Measurements from ENCODE around the gene HNF1B. TPM values are rescaled to one million over a fixed set of nuclear protein-coding genes. Genes with fewer than 3 reads are reported as not detected.

The HNF1B gene
- total RNA-seq, 2 experiments from 2014 or later = not detected

- H4K20me1 ChIP-seq (ENCODE audit: insufficient read depth, low read length) = no peaks in the 10 kb centered on the region
- no peaks in the 10 kb centered on the region for H3K36me3 ChIP-seq (ENCODE audit: insufficient read depth, low read length)
- TF ChIP-seq CTCF (conservative IDR thresholded peaks at IDR 0.05; ENCODE audit: low read length) = no peak
- TF ChIP-seq EZH2phosphoT487 (IDR thresholded peaks at IDR 0.05; ENCODE audit: borderline replicate concordance, low read depth, low read length) = no peak
- H3K27ac ChIP-seq (ENCODE audit: low read depth, low read length, poor library complexity, severe bottlenecking) = no peak overlapping the region
- H3K4me2 ChIP-seq (ENCODE audit: low read length) = no peak overlapping the region
- no peak for DNase-seq (ENCODE audit: low spot score)
- POLR2A ChIA-PET = no interaction called here
- H3K4me1 ChIP-seq (ENCODE audit: insufficient read depth, low read length, poor library complexity, severe bottlenecking) = no peaks in the 10 kb centered on the region
- H2AFZ ChIP-seq (ENCODE audit: low read length) = no peak overlapping the region
- CTCF ChIA-PET (ENCODE audit: unreplicated experiment) = no interaction called here
- no peaks in the 10 kb centered on the region for H3K9me2 ChIP-seq (ENCODE audit: insufficient read depth, low read length)
- intact Hi-C loops (cut with micrococcal nuclease; ENCODE audit: unreplicated experiment) = no loop called here
- no TSS peak for BruUV-seq (replicated peaks)
- H3K9me3 ChIP-seq (ENCODE audit: low read length) = no peaks in the 10 kb centered on the region
- H3K79me2 ChIP-seq (ENCODE audit: insufficient read depth, low read depth, low read length) = no peaks in the 10 kb centered on the region
- H3K4me3 ChIP-seq (ENCODE audit: low read depth, low read length, poor library complexity, severe bottlenecking) = no peak overlapping the region
Observed at GRCh38 chr17:37745801-37746426, 1.1 kb upstream of the HNF1B start.

GRCh38 chr17:37744633-37744927 is 279 bp downstream of the HNF1B start:
- no peak for TF ChIP-seq EZH2phosphoT487 (IDR thresholded peaks at IDR 0.05; ENCODE audit: borderline replicate concordance, low read depth, low read length)
- no peak for TF ChIP-seq CTCF (conservative IDR thresholded peaks at IDR 0.05; ENCODE audit: low read length)
- Histone ChIP-seq H3K79me2 (ENCODE audit: insufficient read depth, low read depth, low read length) (no peaks in the 10 kb centered on the region), H3K36me3 (ENCODE audit: insufficient read depth, low read length) (no peaks in the 10 kb centered on the region), H3K4me1 (ENCODE audit: insufficient read depth, low read length, poor library complexity, severe bottlenecking) (no peaks in the 10 kb centered on the region), H4K20me1 (ENCODE audit: insufficient read depth, low read length) (no peaks in the 10 kb centered on the region), H3K4me2 (ENCODE audit: low read length) (no peak overlapping the region), H3K27ac (ENCODE audit: low read depth, low read length, poor library complexity, severe bottlenecking) (no peak overlapping the region), H3K9me3 (ENCODE audit: low read length) (no peaks in the 10 kb centered on the region), H2AFZ (ENCODE audit: low read length) (no peak overlapping the region), H3K9me2 (ENCODE audit: insufficient read depth, low read length) (no peaks in the 10 kb centered on the region), H3K4me3 (ENCODE audit: low read depth, low read length, poor library complexity, severe bottlenecking) (no peak overlapping the region)
- intact Hi-C loops (cut with micrococcal nuclease; ENCODE audit: unreplicated experiment) = no loop called here
- POLR2A ChIA-PET = no interaction called here
- no TSS peak for BruUV-seq (replicated peaks)
- CTCF ChIA-PET (ENCODE audit: unreplicated experiment) = no interaction called here
- DNase-seq (ENCODE audit: low spot score) = no peak

DNA sequence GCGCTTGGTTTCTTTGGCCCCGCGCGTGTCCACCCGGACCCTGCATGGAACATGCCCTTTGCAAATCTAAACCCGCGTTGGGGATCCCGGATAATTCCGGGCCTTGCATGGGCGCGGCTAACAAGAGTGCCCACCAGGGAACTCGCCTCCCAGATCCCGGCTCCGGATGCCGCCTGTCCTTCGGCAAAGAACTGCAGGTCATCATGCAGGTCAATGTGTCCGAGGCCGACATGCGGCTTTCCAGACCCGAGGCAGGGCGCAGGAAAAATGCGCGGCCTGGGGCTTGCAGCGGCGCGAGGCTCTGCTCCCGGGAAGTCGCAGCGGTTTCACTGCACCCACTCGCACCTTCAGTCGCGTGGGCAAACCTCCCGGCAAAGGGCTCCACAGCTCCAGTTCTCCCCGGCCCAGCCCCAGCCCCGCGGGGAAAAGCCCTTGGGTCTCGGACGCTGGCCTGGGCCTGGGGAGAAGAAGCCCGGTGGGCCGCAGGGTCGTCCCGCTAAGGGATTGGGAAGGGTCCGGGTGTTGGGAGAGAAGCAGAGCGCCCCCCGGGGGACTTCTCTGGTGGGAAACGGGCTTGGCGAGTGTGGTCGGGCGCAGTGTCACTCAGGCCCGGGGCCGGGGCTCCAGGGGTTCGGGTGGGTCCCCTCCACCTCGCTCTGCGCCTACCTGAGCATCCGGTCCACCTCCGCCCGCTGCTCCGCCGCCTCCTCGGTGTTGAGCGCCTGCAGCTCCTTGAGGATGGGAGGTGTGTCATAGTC is 805 bp downstream of the HNF1B start:
- Histone ChIP-seq H2AFZ (ENCODE audit: low read length) (no peak overlapping the region), H4K20me1 (ENCODE audit: insufficient read depth, low read length) (no peaks in the 10 kb centered on the region), H3K4me1 (ENCODE audit: insufficient read depth, low read length, poor library complexity, severe bottlenecking) (no peaks in the 10 kb centered on the region), H3K4me3 (ENCODE audit: low read depth, low read length, poor library complexity, severe bottlenecking) (no peak overlapping the region), H3K9me3 (ENCODE audit: low read length) (no peaks in the 10 kb centered on the region), H3K4me2 (ENCODE audit: low read length) (no peak overlapping the region), H3K79me2 (ENCODE audit: insufficient read depth, low read depth, low read length) (no peaks in the 10 kb centered on the region), H3K9me2 (ENCODE audit: insufficient read depth, low read length) (no peaks in the 10 kb centered on the region), H3K36me3 (ENCODE audit: insufficient read depth, low read length) (no peaks in the 10 kb centered on the region), H3K27ac (ENCODE audit: low read depth, low read length, poor library complexity, severe bottlenecking) (no peak overlapping the region)
- ChIA-PET CTCF (ENCODE audit: unreplicated experiment) (no interaction called here), POLR2A (no interaction called here)
- TF ChIP-seq EZH2phosphoT487 (IDR thresholded peaks at IDR 0.05; ENCODE audit: borderline replicate concordance, low read depth, low read length) (no peak), CTCF (conservative IDR thresholded peaks at IDR 0.05; ENCODE audit: low read length) (no peak)
- no TSS peak for BruUV-seq (replicated peaks)
- DNase-seq (ENCODE audit: low spot score) = no peak
- intact Hi-C loops (cut with micrococcal nuclease; ENCODE audit: unreplicated experiment) = no loop called here
